ENCODE results near the gene CKLF. TPM values are rescaled to one million over a fixed set of nuclear protein-coding genes. Genes with fewer than 3 reads are reported as not detected.
A peak's percentile ranks its signal among the peaks of the same experiment; 100 is the strongest.

CKLF gene
- polyA plus RNA-seq, 2 donors: 14.9 to 29.7 TPM

GRCh38 chr16:66601471-66601870 is 49.1 kb downstream of the CKLF start:
- no peak overlapping the region for H3K27ac ChIP-seq (ENCODE audit: low read depth in 2 of 2, low read length in 1 of 2)
- WGBS, 2 donors: 91 to 96% methylated on average over 5 of the region's 5 CpGs

GRCh38 chr16:66603537-66604375 is 51.4 kb downstream of the CKLF start:
- H3K27ac ChIP-seq (ENCODE audit: low read depth in 2 of 2, low read length in 1 of 2): peak overlapping the region; percentile 69 to 71
- H3K4me3 ChIP-seq (ENCODE audit: low read depth in 1 of 2, low read length in 2 of 2): peak overlapping the region; percentile 26 to 51
- no peaks in the 10 kb centered on the region for H3K27me3 ChIP-seq (ENCODE audit: control insufficient read depth in 1 of 2, insufficient read depth in 2 of 2, low read length in 2 of 2)
- no peaks in the 10 kb centered on the region for H3K36me3 ChIP-seq (ENCODE audit: control insufficient read depth in 2 of 2, insufficient read depth in 2 of 2, low read length in 1 of 2)
- H3K9me3 ChIP-seq (ENCODE audit: control insufficient read depth in 2 of 2, insufficient read depth in 1 of 2, low read depth in 1 of 2, low read length in 1 of 2): no peaks in the 10 kb centered on the region
- WGBS, 2 donors: 10 to 13% methylated on average over 32 of the region's 32 CpGs
- H3K4me1 ChIP-seq (ENCODE audit: control insufficient read depth in 2 of 2, insufficient read depth in 2 of 2, low read length in 1 of 2): peaks cover 3 to 9% of the 10 kb centered on the region in 2 donors

More at GRCh38 chr16:66601471-66601870, 49.1 kb downstream of the CKLF start:
- H3K27me3 ChIP-seq (ENCODE audit: control insufficient read depth in 1 of 2, insufficient read depth in 2 of 2, low read length in 2 of 2): no peaks in the 10 kb centered on the region
- no peaks in the 10 kb centered on the region for H3K36me3 ChIP-seq (ENCODE audit: control insufficient read depth in 2 of 2, insufficient read depth in 2 of 2, low read length in 1 of 2)
- no peak overlapping the region for H3K4me3 ChIP-seq (ENCODE audit: low read depth in 1 of 2, low read length in 2 of 2)
- H3K4me1 ChIP-seq (ENCODE audit: control insufficient read depth in 2 of 2, insufficient read depth in 2 of 2, low read length in 1 of 2): peaks cover 3 to 8% of the 10 kb centered on the region in 2 donors
- no peaks in the 10 kb centered on the region for H3K9me3 ChIP-seq (ENCODE audit: control insufficient read depth in 2 of 2, insufficient read depth in 1 of 2, low read depth in 1 of 2, low read length in 1 of 2)

- peak within 1 kb of the TSS; percentile 69 to 71 for H3K27ac ChIP-seq (ENCODE audit: low read depth in 2 of 2, low read length in 1 of 2)
- H3K9me3 ChIP-seq (ENCODE audit: control insufficient read depth in 2 of 2, insufficient read depth in 1 of 2, low read depth in 1 of 2, low read length in 1 of 2): no peaks in the 10 kb centered on the region
- peaks cover 3 to 13% of the 10 kb centered on the region in 2 donors for H3K4me1 ChIP-seq (ENCODE audit: control insufficient read depth in 2 of 2, insufficient read depth in 2 of 2, low read length in 1 of 2)
- H3K36me3 ChIP-seq (ENCODE audit: control insufficient read depth in 2 of 2, insufficient read depth in 2 of 2, low read length in 1 of 2): peaks cover 0 to under 1% of the 10 kb centered on the region in 2 donors
- H3K27me3 ChIP-seq (ENCODE audit: control insufficient read depth in 1 of 2, insufficient read depth in 2 of 2, low read length in 2 of 2): no peaks in the 10 kb centered on the region
- H3K4me3 ChIP-seq (ENCODE audit: low read depth in 1 of 2, low read length in 2 of 2): peak within 1 kb of the TSS; percentile 51 to 63
- 1% methylated on average over 49 to 87 of the region's 96 CpGs for WGBS, 2 donors
These were observed 52.2 kb downstream of the CKLF start, which contains the start of gene CMTM3 for GRCh38 chr16:66604376-66605176. CMTM3 (plus strand) TSS chr16:66604704; CDS start chr16:66604806, 102 bp downstream.

GRCh38 chr16:66605177-66605978 is 53.0 kb downstream of the CKLF start:
- peak overlapping the region; percentile 26 to 71 for H3K27ac ChIP-seq (ENCODE audit: low read depth in 2 of 2, low read length in 1 of 2)
- H3K36me3 ChIP-seq (ENCODE audit: control insufficient read depth in 2 of 2, insufficient read depth in 2 of 2, low read length in 1 of 2): peaks cover 0 to 7% of the 10 kb centered on the region in 2 donors
- H3K27me3 ChIP-seq (ENCODE audit: control insufficient read depth in 1 of 2, insufficient read depth in 2 of 2, low read length in 2 of 2): no peaks in the 10 kb centered on the region
- peak overlapping the region; percentile 51 to 63 for H3K4me3 ChIP-seq (ENCODE audit: low read depth in 1 of 2, low read length in 2 of 2)
- H3K9me3 ChIP-seq (ENCODE audit: control insufficient read depth in 2 of 2, insufficient read depth in 1 of 2, low read depth in 1 of 2, low read length in 1 of 2): no peaks in the 10 kb centered on the region
- peaks cover 3 to 13% of the 10 kb centered on the region in 2 donors for H3K4me1 ChIP-seq (ENCODE audit: control insufficient read depth in 2 of 2, insufficient read depth in 2 of 2, low read length in 1 of 2)
- WGBS, 2 donors: 3 to 10% methylated on average over 34 to 61 of the region's 61 CpGs

GRCh38 chr16:66605979-66606751 is 53.8 kb downstream of the CKLF start:
- Histone ChIP-seq H3K27me3 (ENCODE audit: control insufficient read depth in 1 of 2, insufficient read depth in 2 of 2, low read length in 2 of 2) (no peaks in the 10 kb centered on the region), H3K4me3 (ENCODE audit: low read depth in 1 of 2, low read length in 2 of 2) (no peak overlapping the region), H3K9me3 (ENCODE audit: control insufficient read depth in 2 of 2, insufficient read depth in 1 of 2, low read depth in 1 of 2, low read length in 1 of 2) (no peaks in the 10 kb centered on the region), H3K4me1 (ENCODE audit: control insufficient read depth in 2 of 2, insufficient read depth in 2 of 2, low read length in 1 of 2) (peaks cover 3 to 13% of the 10 kb centered on the region in 2 donors), H3K36me3 (ENCODE audit: control insufficient read depth in 2 of 2, insufficient read depth in 2 of 2, low read length in 1 of 2) (peaks cover 0 to 7% of the 10 kb centered on the region in 2 donors), H3K27ac (ENCODE audit: low read depth in 2 of 2, low read length in 1 of 2) (peak overlapping the region; percentile 26 to 71)
- 44 to 53% methylated on average over 10 of the region's 10 CpGs for WGBS, 2 donors

GRCh38 chr16:66608241-66609138 is 56.1 kb downstream of the CKLF start:
- Histone ChIP-seq H3K27ac (ENCODE audit: low read depth in 2 of 2, low read length in 1 of 2) (no peak overlapping the region), H3K4me1 (ENCODE audit: control insufficient read depth in 2 of 2, insufficient read depth in 2 of 2, low read length in 1 of 2) (peaks cover 3 to 13% of the 10 kb centered on the region in 2 donors), H3K27me3 (ENCODE audit: control insufficient read depth in 1 of 2, insufficient read depth in 2 of 2, low read length in 2 of 2) (no peaks in the 10 kb centered on the region), H3K36me3 (ENCODE audit: control insufficient read depth in 2 of 2, insufficient read depth in 2 of 2, low read length in 1 of 2) (peaks cover 0 to 19% of the 10 kb centered on the region in 2 donors), H3K9me3 (ENCODE audit: control insufficient read depth in 2 of 2, insufficient read depth in 1 of 2, low read depth in 1 of 2, low read length in 1 of 2) (no peaks in the 10 kb centered on the region), H3K4me3 (ENCODE audit: low read depth in 1 of 2, low read length in 2 of 2) (no peak overlapping the region)
- 28 to 31% methylated on average over 17 of the region's 17 CpGs for WGBS, 2 donors

- WGBS, 2 donors: 76 to 78% methylated on average over 12 of the region's 12 CpGs
- Histone ChIP-seq H3K9me3 (ENCODE audit: control insufficient read depth in 2 of 2, insufficient read depth in 1 of 2, low read depth in 1 of 2, low read length in 1 of 2) (no peaks in the 10 kb centered on the region), H3K4me3 (ENCODE audit: low read depth in 1 of 2, low read length in 2 of 2) (no peak overlapping the region), H3K27ac (ENCODE audit: low read depth in 2 of 2, low read length in 1 of 2) (no peak overlapping the region), H3K36me3 (ENCODE audit: control insufficient read depth in 2 of 2, insufficient read depth in 2 of 2, low read length in 1 of 2) (peaks cover 0 to 19% of the 10 kb centered on the region in 2 donors), H3K27me3 (ENCODE audit: control insufficient read depth in 1 of 2, insufficient read depth in 2 of 2, low read length in 2 of 2) (no peaks in the 10 kb centered on the region), H3K4me1 (ENCODE audit: control insufficient read depth in 2 of 2, insufficient read depth in 2 of 2, low read length in 1 of 2) (peaks cover 3 to 13% of the 10 kb centered on the region in 2 donors)
These were observed 56.7 kb downstream of the CKLF start for GRCh38 chr16:66609139-66609510.

Measured in esophagus (tissue), 2 donors.